Endothelial cell of umbilical vein (primary cell): ENCODE data around the gene SLCO3A1.

Experiments used
- FOS ChIP-seq: IDR thresholded peaks from 2 replicates; pipeline ENCODE4 v1.6.1; 2011; ENCODE audit warnings: mild to moderate bottlenecking, low read length, moderate library complexity, borderline replicate concordance; ENCODE audit not compliant: insufficient read depth
- POLR2A ChIP-seq: IDR thresholded peaks from 2 replicates; pipeline ENCODE4 v1.6.1; 2012; ENCODE audit warnings: low read depth, mild to moderate bottlenecking, control low read depth, low read length
- POLR2AphosphoS5 ChIP-seq: IDR thresholded peaks from 2 replicates; pipeline ENCODE4 v1.6.1; 2012; ENCODE audit warnings: low read depth, mild to moderate bottlenecking, control low read depth, low read length, moderate library complexity; ENCODE audit not compliant: insufficient read depth
- TF ChIP-seq, protein P1 (sequence below), 2 donors: IDR thresholded peaks; 1 replicate in 1 of 2; 2 replicates in 1 of 2; pipeline ENCODE4 v1.5.1; 2011; ENCODE audit warnings: low read length in 2 of 2, mild to moderate bottlenecking in 2 of 2, moderate library complexity in 2 of 2, control low read depth in 1 of 2, inconsistent platforms in 1 of 2, low read depth in 1 of 2; ENCODE audit not compliant: insufficient read depth in 1 of 2; ENCODE audit errors: extremely low read depth in 1 of 2
- TF ChIP-seq, protein P2 (sequence below): IDR thresholded peaks from 2 replicates; pipeline ENCODE4 v1.6.1; 2011; ENCODE audit not compliant: insufficient read depth, insufficient read length

DNA sequence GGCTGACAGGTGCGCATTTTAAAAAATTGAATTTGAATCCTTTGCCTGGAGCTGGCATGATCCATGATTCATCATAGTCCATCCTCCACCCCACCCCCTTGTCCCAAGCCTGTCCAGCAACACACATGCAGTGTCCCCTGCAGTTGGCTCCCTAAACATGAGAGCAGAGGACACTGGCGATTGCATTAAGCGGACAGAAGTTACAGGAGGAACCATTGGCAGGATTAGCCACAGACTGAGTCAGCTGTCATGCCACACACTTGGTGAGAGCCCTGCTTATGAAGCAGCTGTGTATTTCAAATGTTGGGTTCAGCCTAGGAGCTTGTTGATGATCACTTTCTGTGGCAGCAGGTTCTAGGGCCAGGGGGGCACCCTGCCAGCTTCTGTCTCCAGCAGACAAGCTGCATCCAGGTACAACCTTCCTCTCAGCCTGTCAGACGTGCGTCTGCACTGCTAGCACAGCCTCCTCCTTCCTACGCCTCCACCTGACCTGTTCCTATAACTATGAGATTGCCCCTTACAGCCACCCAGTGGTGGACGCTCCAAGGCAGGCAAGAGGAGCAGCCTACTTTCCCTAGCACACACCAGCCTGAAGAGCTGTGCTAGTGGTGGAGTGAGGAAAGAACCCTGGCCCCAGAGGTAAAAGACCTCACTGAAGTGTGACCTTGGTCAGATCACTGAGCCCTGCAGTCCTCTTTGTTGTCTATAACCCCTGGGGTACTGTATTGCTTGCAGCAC, 121.9 kb downstream of the SLCO3A1 start:
- TF ChIP-seq, protein P1, sequence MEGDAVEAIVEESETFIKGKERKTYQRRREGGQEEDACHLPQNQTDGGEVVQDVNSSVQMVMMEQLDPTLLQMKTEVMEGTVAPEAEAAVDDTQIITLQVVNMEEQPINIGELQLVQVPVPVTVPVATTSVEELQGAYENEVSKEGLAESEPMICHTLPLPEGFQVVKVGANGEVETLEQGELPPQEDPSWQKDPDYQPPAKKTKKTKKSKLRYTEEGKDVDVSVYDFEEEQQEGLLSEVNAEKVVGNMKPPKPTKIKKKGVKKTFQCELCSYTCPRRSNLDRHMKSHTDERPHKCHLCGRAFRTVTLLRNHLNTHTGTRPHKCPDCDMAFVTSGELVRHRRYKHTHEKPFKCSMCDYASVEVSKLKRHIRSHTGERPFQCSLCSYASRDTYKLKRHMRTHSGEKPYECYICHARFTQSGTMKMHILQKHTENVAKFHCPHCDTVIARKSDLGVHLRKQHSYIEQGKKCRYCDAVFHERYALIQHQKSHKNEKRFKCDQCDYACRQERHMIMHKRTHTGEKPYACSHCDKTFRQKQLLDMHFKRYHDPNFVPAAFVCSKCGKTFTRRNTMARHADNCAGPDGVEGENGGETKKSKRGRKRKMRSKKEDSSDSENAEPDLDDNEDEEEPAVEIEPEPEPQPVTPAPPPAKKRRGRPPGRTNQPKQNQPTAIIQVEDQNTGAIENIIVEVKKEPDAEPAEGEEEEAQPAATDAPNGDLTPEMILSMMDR (IDR thresholded peaks at IDR 0.05; ENCODE audit: extremely low read depth in 1 of 2, insufficient read depth in 1 of 2, low read depth in 1 of 2, low read length in 2 of 2): no peak
- no peak for TF ChIP-seq POLR2AphosphoS5
- TF ChIP-seq, protein P2, sequence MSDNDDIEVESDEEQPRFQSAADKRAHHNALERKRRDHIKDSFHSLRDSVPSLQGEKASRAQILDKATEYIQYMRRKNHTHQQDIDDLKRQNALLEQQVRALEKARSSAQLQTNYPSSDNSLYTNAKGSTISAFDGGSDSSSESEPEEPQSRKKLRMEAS: no peak
- no peak for TF ChIP-seq POLR2A
- TF ChIP-seq FOS: no peak
